HepG2 (cell line): ENCODE results near the gene CD44. TPM values are rescaled to one million over a fixed set of nuclear protein-coding genes. Genes with fewer than 3 reads are reported as not detected.

Experiments used
- ATAC-seq: fragments of 200-7000 bp; cut with Tn5 transposase; 3 replicates; pipeline ENCODE4 v1.9.1; 2020; ENCODE audit warnings: mild to moderate bottlenecking, moderate library complexity
- BruUV-seq: library from RNA; stranded (reverse); fragments of 400-500 nt; replicated peaks from 2 replicates; lab custom pipeline; 2021; lab: Mats Ljungman, UMichigan
- CTCF ChIA-PET: fragments of 300-600 bp; formaldehyde crosslinking; extraction: SDS; loops from one replicate; lab custom pipeline; 2021; ENCODE audit warnings: low total read pairs, inconsistent platforms, low intra/inter-chr PET ratio; lab: Yijun Ruan, JAX
- POLR2A ChIA-PET: fragments of 350-600 bp; sonication (Branson Sonifier 250); formaldehyde crosslinking; loops from one replicate; lab custom pipeline; 2020; ENCODE audit warnings: antibody characterized with exemption, inconsistent platforms; lab: Yijun Ruan, JAX
- DNase-seq: peaks from one replicate; pipeline ENCODE4 v3.0.0-alpha.2; 2015; ENCODE audit warnings: low spot score
- FAIRE-seq: peaks from 3 replicates; lab custom pipeline; 2011; peaks lifted over from hg19 to GRCh38; lab: Jason Lieb, UNC
- H2AFZ ChIP-seq: one replicate; pipeline ENCODE4 v1.6.1; 2011; ENCODE audit warnings: low read length, inconsistent platforms
- H3K27ac ChIP-seq: fragments of 300-600 bp; 3 replicates; pipeline ENCODE4 v1.8.0; 2011; ENCODE audit warnings: mixed run types, mild to moderate bottlenecking, mixed read lengths, low read length, inconsistent platforms; ENCODE audit not compliant: insufficient read depth; ENCODE audit errors: extremely low read length
- H3K27me3 ChIP-seq, 2 experiments: fragments of 200-600 bp in 1 of 2; 2 replicates in 1 of 2; 3 replicates in 1 of 2; pipeline versions ENCODE4 v1.6.0 to v1.8.0; 2011; ENCODE audit warnings: low read length in 2 of 2, mild to moderate bottlenecking in 2 of 2, moderate library complexity in 2 of 2, inconsistent platforms in 1 of 2; ENCODE audit not compliant: insufficient read depth in 2 of 2, control insufficient read depth in 1 of 2
- H3K36me3 ChIP-seq, 2 experiments: fragments of 200-600 bp in 1 of 2; replicated peaks in 1 of 2; 2 replicates in 1 of 2; 3 replicates in 1 of 2; pipeline versions ENCODE4 v1.5.1 to v1.8.0; 2011; ENCODE audit warnings: low read length in 2 of 2, inconsistent platforms in 1 of 2; ENCODE audit not compliant: insufficient read depth in 2 of 2, control insufficient read depth in 1 of 2
- H3K4me1 ChIP-seq: 2 replicates; pipeline ENCODE4 v1.5.1; 2012; ENCODE audit warnings: low read length, inconsistent platforms; ENCODE audit not compliant: insufficient read depth
- H3K4me2 ChIP-seq: 2 replicates; pipeline ENCODE4 v1.6.0; 2011; ENCODE audit warnings: low read depth, low read length, inconsistent platforms
- H3K4me3 ChIP-seq, 3 experiments: fragments of 200-600 bp in 1 of 3; sonication (generic), shearing (Covaris generic) in 1 of 3; replicated peaks in 1 of 3; 2 replicates each; pipeline ENCODE4 v1.5.1; 2011 to 2016; ENCODE audit warnings: low read length in 3 of 3, inconsistent platforms in 2 of 3, low read depth in 2 of 3, mild to moderate bottlenecking in 2 of 3, control low read depth in 1 of 3, mixed read lengths in 1 of 3; ENCODE audit not compliant: insufficient read depth in 1 of 3
- H3K79me2 ChIP-seq: one replicate; pipeline ENCODE4 v1.6.1; 2011; ENCODE audit warnings: low read length, inconsistent platforms; ENCODE audit not compliant: insufficient read depth
- H3K9ac ChIP-seq: 2 replicates; pipeline ENCODE4 v1.6.0; 2011; ENCODE audit warnings: mild to moderate bottlenecking, low read depth, low read length, inconsistent platforms; ENCODE audit not compliant: insufficient read depth
- H3K9me3 ChIP-seq: 2 replicates; pipeline ENCODE4 v1.5.1; 2012; ENCODE audit warnings: mild to moderate bottlenecking, low read length
- H4K20me1 ChIP-seq: 2 replicates; pipeline ENCODE4 v1.6.0; 2011; ENCODE audit warnings: inconsistent platforms, mild to moderate bottlenecking, low read length, moderate library complexity; ENCODE audit not compliant: insufficient read depth
- IKZF1 ChIP-seq: fragments of 450-650 bp; IDR thresholded peaks from 2 replicates; pipeline ENCODE4 v1.7.1; 2016
- NFIB ChIP-seq: sonication (generic); formaldehyde crosslinking; IDR thresholded peaks from 2 replicates; pipeline ENCODE4 v1.9.0; 2021; ENCODE audit warnings: missing genetic modification reagents, mild to moderate bottlenecking, borderline replicate concordance
- PRPF4 ChIP-seq: fragments of 200-400 bp; formaldehyde crosslinking; IDR thresholded peaks from 2 replicates; pipeline ENCODE4 v1.6.1; 2016; ENCODE audit warnings: low read length, low read depth; ENCODE audit not compliant: poor library complexity, severe bottlenecking
- REST ChIP-seq, 2 experiments: IDR thresholded peaks; 2 replicates each; pipeline ENCODE4 v1.6.1; 2011 to 2012; ENCODE audit warnings: low read length in 2 of 2, borderline replicate concordance in 1 of 2, low read depth in 1 of 2, mild to moderate bottlenecking in 1 of 2, moderate library complexity in 1 of 2
- SOX13 ChIP-seq, 3 experiments: fragments of 450-650 bp in 1 of 3; sonication (generic) in 1 of 3; formaldehyde crosslinking in 1 of 3; IDR thresholded peaks in 2 of 3; conservative IDR thresholded peaks in 1 of 3; 2 replicates each; pipeline versions ENCODE4 v1.5.0 to v1.6.1; 2016 to 2020; ENCODE audit warnings: antibody characterized with exemption in 1 of 3, mild to moderate bottlenecking in 1 of 3, missing compliant biosample characterization in 1 of 3, missing genetic modification reagents in 1 of 3, moderate library complexity in 1 of 3
- SRSF1 ChIP-seq: fragments of 200-400 bp; formaldehyde crosslinking; optimal IDR thresholded peaks from 2 replicates; pipeline ENCODE3; 2017; ENCODE audit warnings: mild to moderate bottlenecking, low read depth, low read length, moderate library complexity
- XBP1 ChIP-seq: sonication (generic); formaldehyde crosslinking; IDR thresholded peaks from 2 replicates; pipeline ENCODE4 v1.5.0; 2020; ENCODE audit warnings: missing genetic modification reagents
- ZNF124 ChIP-seq: sonication (generic); formaldehyde crosslinking; IDR thresholded peaks from 2 replicates; pipeline ENCODE4 v1.4.0; 2020; ENCODE audit warnings: missing genetic modification reagents
- ZNF605 ChIP-seq: sonication (generic); formaldehyde crosslinking; IDR thresholded peaks from 2 replicates; pipeline ENCODE4 v1.8.0; 2022; ENCODE audit warnings: mild to moderate bottlenecking, missing genetic modification reagents
- ZNF678 ChIP-seq: sonication (generic); formaldehyde crosslinking; IDR thresholded peaks from 2 replicates; pipeline ENCODE4 v1.4.0; 2020; ENCODE audit warnings: mild to moderate bottlenecking, missing genetic modification reagents
- ZNF841 ChIP-seq: sonication (generic); formaldehyde crosslinking; IDR thresholded peaks from 2 replicates; pipeline ENCODE4 v1.8.1; 2023; ENCODE audit warnings: missing genetic modification reagents, borderline replicate concordance
- WGBS: methylation state at CpG from one replicate; pipeline ENCODE4 v1.1.6; 2017; ENCODE audit warnings: low lambda C conversion rate; 5-methylcytosine and 5-hydroxymethylcytosine counted together
- in situ Hi-C: cut with HindIII; loops from 2 replicates; pipeline ENCODE4 v1.10.0; 2017; ENCODE audit warnings: low pct_unique_long_range_greater_than_20kb; ENCODE audit not compliant: extremely low pct_ligation_motif_present
- intact Hi-C: fragments of 100-400 bp; cut with micrococcal nuclease; formaldehyde crosslinking; loops from one replicate; pipeline ENCODE4 v1.10.0; 2022; ENCODE audit not compliant: unreplicated experiment
- polyA plus RNA-seq, 8 experiments: library from polyadenylated mRNA; depleted of rRNA in 3 of 8; stranded (reverse) in 7 of 8; unstranded in 1 of 8; fragments of >200 nt; fragmentation: Illumina TruSeq in 4 of 8; extraction: Trizol in 4 of 8; gene quantifications; 2 replicates each; pipeline versions ENCODE4 v1.2.1 to v1.2.3, GENCODE V29; 2011 to 2016; ENCODE audit warnings: low read depth in 4 of 8, missing spikeins in 1 of 8, mixed read lengths in 1 of 8; ENCODE audit not compliant: insufficient read depth in 1 of 8
- total RNA-seq, 5 experiments: library from RNA; depleted of rRNA; stranded (reverse); fragments of >200 nt; fragmentation: Illumina TruSeq; extraction: Trizol; gene quantifications; 2 replicates each; pipeline ENCODE4 v1.2.3, GENCODE V29; 2016; ENCODE audit warnings: low read depth in 1 of 5

The CD44 gene
- total and polyA plus RNA-seq, 2 of the 13 experiments (the other 11 are each of a cell fraction or from before 2014, with no cell fraction given): 0.02 to 0.11 TPM

- Histone ChIP-seq H4K20me1 (no peaks in the 10 kb centered on the region), H3K27ac (no peak overlapping the region), H3K4me3 (no peak overlapping the region), H3K79me2 (no peaks in the 10 kb centered on the region), H3K36me3 (no peaks in the 10 kb centered on the region), H2AFZ (no peak overlapping the region), H3K9ac (no peak overlapping the region), H3K4me2 (no peak overlapping the region; the same call in 1 of the 2 replicates), H3K9me3 (no peaks in the 10 kb centered on the region), H3K4me1 (no peaks in the 10 kb centered on the region), H3K27me3 (peaks cover 4 to 24% of the 10 kb centered on the region in 2 experiments; a peak in 3 of 5 replicates)
- no peak for TF ChIP-seq SOX13 (IDR thresholded peaks at IDR 0.05)
- TF ChIP-seq SOX13 (CRISPR knock-in tag; conservative IDR thresholded peaks at IDR 0.05 in 1 of 2, IDR thresholded peaks at IDR 0.05 in 1 of 2): no peak
- no peak for TF ChIP-seq ZNF124
- TF ChIP-seq XBP1 (CRISPR knock-in tag): no peak
- TF ChIP-seq NFIB (CRISPR knock-in tag): no peak
- no peak for TF ChIP-seq SRSF1
- TF ChIP-seq PRPF4: no peak
- no peak for TF ChIP-seq ZNF605 (CRISPR knock-in tag)
- TF ChIP-seq REST (IDR thresholded peaks at IDR 0.05; ENCODE audit: borderline replicate concordance in 1 of 2, low read depth in 1 of 2, low read length in 2 of 2): no peak
- TF ChIP-seq ZNF678: no peak
- no peak for TF ChIP-seq IKZF1
- no peak for TF ChIP-seq ZNF841
- WGBS: 32% methylated on average over 6 of the region's 8 CpGs
- ChIA-PET CTCF (no interaction called here), POLR2A (no interaction called here)
- in situ Hi-C loops (no loop called here), intact Hi-C loops (no loop called here)
- no TSS peak for BruUV-seq
- no peak for DNase-seq
- ATAC-seq: no peak
- FAIRE-seq: no peak
Observed at GRCh38 chr11:35143297-35144135, 4.5 kb downstream of the CD44 start.
